NB4 (cell line): ENCODE measurements around the gene OR2M7.

Experiments
- MYC ChIP-seq: IDR thresholded peaks from 2 replicates; pipeline ENCODE4 v1.6.1; 2011; ENCODE audit warnings: low read depth, low read length
- POLR2A ChIP-seq: IDR thresholded peaks from 2 replicates; pipeline ENCODE4 v1.6.1; 2011; ENCODE audit warnings: mild to moderate bottlenecking; ENCODE audit not compliant: insufficient read length; ENCODE audit errors: extremely low read depth
- TF ChIP-seq, protein P1 (sequence below): IDR thresholded peaks from one replicate; pipeline ENCODE4 v1.5.1; 2012; ENCODE audit warnings: low read depth, low read length

DNA sequence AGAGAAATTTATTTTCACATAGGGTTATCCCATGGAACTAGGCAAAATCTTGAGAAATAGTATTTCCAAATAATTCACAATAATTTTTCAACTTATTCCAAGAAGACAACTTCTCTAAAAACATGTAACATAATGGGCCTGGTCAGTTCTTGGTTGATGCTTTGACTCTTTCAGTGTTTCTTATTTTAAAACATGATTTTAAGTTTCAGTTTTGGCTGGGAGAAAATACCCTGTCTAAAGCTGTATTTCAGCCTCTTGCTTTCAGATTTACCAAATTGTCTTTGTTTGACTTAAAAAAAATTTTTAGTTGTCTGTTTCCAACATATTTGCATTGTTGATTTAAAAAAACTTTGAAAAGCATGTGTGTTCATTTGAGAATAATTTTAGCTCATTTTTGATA lies 42.2 kb upstream of the OR2M7 start:
- no peak for TF ChIP-seq POLR2A
- TF ChIP-seq, protein P1, sequence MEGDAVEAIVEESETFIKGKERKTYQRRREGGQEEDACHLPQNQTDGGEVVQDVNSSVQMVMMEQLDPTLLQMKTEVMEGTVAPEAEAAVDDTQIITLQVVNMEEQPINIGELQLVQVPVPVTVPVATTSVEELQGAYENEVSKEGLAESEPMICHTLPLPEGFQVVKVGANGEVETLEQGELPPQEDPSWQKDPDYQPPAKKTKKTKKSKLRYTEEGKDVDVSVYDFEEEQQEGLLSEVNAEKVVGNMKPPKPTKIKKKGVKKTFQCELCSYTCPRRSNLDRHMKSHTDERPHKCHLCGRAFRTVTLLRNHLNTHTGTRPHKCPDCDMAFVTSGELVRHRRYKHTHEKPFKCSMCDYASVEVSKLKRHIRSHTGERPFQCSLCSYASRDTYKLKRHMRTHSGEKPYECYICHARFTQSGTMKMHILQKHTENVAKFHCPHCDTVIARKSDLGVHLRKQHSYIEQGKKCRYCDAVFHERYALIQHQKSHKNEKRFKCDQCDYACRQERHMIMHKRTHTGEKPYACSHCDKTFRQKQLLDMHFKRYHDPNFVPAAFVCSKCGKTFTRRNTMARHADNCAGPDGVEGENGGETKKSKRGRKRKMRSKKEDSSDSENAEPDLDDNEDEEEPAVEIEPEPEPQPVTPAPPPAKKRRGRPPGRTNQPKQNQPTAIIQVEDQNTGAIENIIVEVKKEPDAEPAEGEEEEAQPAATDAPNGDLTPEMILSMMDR, result no peak
- TF ChIP-seq MYC, result no peak
